Eye (tissue), 1 donor: ENCODE results near the gene MTPN.

Source experiments
- DNase-seq: peaks from one replicate; pipeline ENCODE4 v3.0.0-alpha.2; 2015

Gene MTPN

DNA sequence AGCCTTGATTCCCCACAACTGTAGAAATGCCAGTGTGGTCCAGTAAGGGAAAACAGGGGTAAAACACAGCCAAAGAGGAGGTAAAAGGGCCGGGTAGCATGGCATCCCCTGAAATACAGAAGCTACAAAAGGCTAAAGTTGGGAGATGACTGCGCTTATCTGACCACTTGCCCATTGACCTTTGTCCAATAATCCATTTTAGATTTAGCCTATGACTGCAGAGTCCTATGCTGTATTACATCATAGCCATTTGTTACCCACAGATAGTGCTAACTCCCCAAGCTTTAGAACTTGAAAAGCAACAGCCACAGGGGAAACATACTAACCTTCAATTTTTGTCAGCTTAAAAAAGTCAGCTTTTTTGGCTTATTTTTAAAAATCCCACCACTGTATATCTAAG lies 26.2 kb downstream of the MTPN start:
- no peak for DNase-seq

DNA sequence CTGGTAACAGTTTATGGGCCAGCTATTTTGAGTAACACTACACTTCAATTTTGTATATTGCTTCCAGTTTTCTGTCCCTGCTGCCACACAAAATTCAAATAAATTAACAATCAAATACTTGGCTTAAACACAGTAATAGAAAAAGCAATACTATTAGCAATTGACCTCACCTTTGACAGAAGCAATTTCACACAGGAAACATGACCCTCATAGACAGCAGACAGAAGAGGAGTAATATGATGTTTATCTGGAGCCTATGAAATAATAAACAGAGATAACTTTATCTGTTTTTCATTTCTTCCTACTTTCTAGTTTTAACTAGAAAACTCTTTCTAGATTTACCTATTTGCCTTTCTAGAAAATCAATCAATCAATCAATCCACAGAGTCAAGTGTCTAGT lies 26.7 kb downstream of the MTPN start:
- no peak for DNase-seq

DNA sequence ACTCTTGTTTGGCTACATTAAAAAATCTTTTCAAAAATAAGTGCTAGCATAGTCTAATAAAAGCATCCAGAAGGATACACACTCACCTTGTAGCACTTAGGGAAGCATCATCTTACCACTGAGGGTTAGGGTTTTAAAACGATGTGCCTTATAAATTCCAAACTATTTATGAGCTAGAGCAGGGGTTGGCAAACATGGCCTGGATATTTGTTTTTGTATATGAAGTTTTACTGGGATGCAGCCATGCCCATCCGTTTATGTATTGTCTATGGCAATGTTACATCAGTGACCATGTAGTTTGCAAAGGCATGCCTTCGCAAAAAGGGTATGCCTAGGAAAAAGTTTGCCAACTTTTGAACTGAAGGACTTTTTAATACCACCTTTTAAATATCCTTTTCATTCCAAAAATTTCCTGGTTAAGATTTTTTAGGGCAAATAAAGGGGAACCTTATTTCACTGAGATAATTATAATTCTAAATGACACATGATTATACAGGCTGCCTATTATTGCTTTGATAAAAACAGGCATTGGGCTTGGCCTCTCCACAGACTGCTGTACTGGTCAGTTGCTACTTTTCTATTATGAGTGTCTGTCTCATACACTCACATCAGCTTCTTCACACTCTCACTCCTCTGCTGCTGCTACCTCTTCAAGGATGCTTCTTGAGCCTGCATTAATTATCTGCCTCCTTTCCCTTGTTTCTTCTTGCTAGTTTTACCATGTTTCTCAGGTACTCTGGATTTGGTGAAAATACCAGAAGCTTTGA lies 30.7 kb downstream of the MTPN start:
- no peak for DNase-seq

DNA sequence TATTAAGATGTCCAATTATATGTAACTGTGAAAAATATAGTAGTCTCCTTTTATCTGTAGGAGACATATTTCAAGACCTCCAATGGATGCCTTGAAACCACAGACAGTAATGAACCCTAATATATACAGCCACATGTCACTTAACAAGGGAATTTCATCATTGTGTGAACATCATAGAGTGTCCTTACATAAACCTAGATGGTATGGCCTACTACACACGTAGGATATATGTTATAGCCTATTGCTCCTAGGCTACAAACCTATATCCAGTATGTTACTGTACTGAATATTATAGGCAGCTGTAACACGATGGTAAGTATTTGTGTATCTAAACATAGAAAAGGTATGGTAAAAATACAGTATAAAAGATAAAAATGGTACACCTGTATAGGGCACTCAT lies 32.4 kb downstream of the MTPN start:
- DNase-seq, result no peak

DNA sequence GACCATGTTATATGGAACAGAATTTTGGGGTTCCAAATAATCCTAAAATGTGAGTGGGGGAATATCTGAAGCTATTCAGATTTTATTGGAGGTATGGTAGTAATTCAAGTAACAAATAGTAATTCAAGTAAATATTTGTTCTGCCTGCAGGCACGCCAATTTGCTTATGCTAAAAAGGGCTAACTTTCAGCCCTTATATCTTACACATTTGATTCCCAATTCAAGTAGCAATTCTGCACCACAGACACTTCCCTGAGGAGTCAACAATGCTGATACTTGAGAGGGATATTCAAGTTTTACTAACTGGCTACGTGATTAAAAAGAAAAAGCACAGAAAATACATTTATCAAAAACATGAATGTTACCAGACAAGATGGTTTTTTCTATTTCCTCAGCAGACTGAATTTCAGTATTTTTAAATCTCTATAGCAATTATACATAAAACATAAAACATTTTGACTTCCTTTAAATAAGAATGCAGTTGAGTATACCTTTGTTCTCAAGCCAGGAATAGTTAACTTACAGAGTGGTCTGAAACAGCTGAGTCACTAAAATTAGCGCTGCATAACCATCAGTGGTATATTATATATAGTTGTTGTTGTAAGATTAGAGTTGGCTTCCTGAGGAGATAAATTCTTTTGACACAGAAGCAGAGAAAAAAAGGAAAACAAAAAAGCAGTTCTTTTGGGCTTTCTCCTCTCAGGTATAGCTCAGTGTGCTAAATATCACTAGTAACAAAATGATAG lies 33.9 kb downstream of the MTPN start:
- no peak for DNase-seq

DNA sequence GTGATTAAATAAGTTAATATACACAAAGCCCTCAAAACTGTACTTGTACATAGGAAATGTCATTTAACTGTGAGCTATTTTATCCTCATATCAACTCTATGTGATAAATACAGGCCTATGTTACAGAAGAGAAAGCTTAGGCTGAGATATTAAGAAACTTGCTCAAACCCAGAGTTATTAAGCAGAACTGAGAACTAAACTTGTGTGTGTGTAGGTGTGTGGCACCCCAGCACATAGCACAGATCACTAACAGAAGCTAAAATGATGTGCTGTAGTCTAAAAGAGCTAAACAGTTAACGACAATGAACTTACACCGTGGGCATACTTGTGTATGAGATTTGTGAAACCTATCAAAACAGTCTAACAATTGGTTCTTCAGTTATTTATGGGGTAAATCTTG lies 34.5 kb downstream of the MTPN start:
- no peak for DNase-seq

DNA sequence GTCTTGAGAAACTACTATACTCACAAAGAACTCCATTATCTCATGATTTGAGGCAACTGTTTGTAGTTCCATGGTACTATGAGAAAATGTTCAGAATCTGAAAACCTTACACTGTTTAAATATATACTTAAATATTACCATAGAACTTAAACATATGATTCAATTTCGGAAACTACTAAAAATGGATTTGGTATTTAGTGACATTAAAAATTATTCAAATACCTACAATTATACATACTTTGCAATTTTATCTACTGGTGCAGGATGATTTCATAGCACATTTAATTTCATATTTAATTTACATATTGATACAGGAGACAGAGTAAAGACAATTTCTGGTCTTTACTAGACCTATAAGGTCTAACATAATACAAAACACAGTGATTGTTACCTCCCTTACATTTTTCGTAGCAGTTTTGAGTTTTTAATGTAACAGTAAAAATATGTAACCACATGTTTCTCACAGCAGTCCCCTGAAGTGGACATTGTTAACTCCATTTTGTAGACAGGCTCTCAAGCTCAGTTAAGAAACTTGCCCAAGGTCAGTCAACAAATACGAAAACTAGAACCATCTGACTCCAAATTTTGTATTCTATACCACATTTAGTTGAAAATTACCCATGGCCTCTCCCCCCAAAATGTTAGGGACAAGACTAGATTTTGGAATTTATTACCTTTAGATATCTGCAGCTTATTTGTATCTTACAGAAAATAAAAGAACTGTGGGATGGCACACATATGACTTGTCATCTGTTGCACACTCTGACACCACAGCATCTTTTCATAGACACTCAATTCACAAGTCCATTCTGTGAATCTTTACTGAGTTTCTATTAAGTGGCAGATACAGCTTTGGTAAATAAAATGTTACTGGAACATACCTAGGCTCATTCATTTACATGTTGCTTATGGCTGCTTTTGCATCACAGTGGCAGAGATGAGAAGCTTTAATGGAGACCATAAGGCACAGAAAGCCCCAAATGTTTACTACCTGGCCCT lies 36.8 kb downstream of the MTPN start:
- no peak for DNase-seq

DNA sequence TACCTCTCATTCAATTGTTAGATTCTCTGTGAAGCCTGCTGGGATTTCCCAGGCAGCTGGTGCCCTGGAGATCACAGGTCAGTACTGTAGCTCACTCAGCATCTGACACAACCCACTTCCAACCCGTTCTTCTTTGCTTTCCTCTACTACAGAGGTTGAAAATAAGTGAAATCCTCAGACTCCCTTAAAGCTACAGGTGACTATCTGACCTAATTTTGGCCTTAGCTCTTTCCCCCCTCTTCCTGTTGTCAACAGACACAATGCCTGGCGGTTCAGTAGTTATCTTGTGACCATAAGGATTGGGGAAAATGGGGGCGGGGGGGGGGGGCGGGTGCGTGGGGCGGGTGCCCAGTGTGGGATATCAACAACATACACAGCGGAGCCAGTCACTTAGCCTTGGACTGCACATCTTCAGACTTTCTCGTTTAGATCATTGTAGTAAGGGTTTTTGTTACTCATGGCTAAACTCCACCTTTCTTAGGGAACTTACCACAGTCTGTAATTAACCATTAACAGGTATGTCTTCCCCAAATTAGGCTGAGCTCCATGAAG lies 37.8 kb downstream of the MTPN start:
- peak; percentile 39 for DNase-seq

DNA sequence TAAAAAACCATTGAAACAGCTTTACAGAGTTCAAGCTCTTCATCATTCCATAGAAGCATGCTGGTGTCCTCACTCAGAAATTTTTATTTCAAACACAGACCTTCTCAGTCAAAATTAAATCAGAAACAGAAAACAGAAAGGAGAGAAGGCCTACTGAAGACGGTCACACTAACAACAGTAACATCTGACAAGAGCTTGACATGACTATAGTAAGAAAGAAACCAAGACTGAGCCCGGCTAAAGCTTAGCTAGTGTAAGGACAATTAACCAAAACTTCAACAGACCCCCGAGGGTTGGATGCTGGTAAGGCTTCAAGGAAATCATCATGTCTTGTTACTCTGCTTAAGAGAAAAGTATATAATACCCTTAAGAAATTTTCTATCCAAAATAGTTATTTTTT lies 38.6 kb downstream of the MTPN start:
- no peak for DNase-seq

DNA sequence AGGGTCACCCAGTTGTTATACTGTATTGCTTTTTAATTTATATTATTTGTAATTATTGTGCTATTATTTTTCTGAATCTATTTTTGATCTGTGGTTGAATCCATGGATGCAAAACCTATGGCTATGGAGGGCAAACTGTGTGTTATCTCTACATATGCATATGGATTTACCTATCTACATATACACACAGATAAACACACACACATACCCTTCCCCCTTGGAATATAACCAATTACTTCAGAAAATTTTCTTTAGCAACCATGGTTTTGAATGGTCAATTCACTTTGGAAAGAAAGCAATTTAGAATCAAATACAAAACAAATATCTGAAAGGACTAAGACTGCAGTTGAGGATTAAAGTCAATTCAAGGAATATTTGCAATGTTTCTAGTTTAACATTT lies 39.1 kb downstream of the MTPN start:
- DNase-seq, result no peak

DNA sequence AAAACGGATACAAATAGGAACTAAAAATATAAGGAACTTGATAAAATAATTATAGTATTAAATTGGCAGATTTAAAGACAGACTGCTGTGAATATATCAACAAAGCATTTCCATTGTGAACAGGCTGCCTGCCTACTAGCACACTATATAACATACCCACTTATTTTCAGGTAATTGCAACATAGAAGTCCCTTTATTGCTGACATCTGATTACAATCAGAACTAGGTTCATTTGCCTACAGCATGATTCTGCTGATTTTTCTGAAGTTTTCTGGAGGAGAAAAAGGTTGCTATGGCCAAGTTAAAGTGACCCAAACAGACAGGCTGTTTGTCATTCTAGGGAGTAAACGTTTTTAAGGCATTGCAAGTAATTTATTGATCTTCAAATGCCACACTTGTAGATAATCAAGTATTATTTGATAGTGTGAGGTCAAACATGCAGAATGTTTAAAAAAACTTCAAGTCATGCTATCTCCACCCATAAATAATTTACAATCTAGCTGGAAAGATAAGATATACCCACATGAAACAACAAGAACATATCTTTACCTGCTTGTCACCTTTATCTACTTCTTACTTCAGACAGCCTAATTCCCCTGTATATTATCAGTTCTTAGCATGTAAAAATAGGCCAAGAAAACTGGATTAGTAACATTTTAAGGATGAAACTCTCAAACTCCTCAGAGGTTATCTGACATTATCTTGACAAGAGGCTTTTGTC lies 40.5 kb downstream of the MTPN start:
- no peak for DNase-seq

DNA sequence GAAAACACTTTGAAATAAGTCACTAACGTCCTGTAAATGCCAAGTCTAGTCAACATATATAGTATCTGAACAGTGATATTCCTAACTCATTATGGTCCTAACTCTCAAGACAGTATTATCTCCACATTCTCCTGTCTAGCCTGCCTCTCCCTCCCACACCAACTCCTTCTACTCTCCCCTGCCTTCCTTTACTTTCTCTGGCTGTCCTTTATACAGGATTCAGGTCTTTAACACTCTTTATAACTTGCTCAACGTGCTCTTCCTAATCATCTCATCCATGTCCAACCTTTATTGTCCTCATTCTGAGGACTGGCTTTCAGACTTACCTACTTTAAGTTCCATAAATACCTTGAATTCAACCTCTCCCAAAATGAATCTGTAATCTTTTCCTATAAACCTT lies 42.5 kb downstream of the MTPN start:
- DNase-seq, result no peak

DNA sequence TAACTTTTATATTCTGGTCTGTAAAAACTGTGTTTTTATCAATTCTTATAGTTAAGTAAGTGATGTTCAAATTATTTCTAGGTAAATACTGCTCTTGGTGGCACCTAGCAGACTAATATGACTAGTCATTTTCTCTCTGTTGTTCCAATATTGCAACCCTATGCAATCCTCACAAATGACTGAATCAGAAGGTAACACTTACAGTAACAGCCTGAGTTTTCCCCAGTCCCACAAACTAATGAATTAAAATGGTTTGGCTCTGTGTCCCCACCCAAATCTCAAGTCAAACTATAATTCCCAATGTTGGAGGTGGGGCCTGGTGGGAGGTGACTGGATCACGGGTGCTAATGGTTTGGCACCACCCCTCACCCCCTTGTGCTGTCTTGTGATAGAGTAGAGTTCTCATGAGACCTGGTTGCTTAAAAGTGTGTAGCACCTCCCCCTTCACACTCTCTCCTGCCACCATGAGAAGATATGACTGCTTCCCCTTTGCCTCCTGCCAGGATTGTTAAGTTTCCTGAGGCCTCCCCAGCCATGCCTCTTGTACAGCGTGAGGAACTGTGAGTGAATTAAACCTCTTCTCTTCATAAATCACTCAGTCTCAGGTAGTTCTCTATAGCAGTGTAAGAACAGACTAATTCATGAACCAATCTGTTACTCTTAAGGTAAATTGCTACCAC lies 43.5 kb downstream of the MTPN start:
- no peak for DNase-seq

DNA sequence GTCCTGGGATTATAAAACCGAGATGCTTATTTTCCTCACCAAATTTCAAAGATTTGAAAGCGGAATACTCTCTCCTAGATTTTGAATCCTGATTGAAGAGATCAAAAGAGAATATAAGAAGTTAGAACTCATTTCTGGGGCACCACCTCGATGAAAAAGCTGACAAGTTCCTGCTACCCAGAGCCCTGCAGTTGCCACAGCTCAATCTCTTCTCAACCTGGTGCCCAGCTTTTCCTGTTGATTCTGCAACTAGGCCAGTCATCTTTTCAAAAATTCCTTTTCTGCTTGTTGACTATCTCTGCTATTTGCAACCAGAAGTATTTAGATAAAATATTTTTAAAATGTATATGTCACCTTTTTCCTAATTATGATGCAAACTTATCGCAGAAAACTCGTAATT lies 45.0 kb downstream of the MTPN start:
- no peak for DNase-seq

DNA sequence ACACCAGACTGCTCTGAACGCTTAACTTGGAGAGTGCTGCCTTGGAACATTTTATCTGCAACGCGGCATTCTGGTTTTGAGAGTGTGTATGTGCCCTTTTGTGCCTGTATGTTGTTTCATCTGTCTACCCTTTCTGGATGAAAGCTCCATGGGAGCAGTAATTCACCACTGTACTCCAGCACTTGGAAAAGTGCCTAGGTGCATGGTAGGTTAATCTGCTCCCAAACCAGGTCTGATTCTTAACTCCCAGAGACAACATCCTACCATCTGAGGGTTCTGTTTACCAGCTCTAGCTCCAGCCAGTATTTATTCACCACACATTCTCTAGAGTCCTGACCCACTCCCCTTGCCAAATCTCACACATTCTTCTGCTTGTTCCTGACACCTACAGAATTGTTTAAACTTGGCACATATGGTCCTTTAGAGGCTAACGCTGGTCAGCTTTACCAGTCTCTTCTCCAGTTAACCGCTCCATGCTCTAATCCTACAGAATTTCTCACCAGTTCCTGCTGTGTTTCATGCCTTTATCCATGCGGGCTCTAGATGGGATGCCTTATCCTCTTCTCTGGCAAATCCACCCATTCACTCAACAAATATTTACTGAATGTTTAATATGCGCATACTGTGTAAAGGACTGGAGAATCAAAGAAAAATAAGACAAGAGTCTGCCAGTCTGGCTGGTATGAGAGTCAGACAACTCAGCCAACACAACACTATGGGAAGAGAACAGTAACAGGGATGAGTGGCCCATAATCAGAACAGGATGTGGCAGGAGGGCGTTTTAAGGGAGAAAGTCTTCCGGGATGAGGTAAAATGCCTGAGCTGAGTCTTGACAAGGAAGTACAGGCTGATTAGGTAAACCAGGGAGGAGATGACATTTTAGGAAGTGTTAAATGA lies 46.3 kb downstream of the MTPN start:
- DNase-seq, result no peak

DNA sequence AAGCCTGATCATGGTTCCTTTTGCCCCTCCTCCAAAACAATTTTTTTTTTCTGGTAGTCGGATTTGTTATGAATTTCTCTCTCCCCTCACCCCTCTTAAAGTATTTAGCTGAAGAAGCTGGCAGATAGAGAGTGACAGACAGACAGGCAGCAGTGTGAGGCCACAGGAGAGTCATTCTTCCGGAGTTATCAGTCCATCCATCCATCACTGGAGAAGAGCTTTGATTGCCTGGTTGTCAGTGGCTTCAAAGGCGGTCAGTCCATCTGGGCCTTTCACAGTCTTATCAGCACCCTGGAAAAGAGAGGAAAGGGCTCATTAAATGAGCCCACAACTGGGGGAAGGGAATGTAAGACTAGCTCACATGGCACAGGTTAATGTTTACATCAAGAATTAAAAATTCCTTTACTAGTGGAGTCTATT lies 47.4 kb downstream of the MTPN start:
- DNase-seq, result no peak

DNA sequence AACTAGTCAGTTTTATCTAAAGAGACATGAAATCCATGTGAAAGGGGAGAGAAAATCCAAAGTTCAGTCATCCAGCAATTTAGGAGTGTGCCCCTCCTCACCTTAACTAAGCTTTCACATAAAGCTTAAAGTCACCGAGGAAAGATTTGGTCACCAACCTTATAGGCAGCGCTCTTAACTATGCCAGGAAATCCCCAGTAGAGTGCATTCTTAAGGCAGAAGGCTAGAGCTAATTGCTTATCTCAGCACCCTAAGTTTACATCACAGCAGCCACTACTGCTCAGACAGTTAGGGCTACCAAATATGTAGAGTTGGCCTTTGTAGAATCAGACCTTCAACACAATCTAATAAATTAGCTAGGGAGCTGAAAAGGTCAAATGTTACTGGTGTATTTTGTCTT lies 47.9 kb downstream of the MTPN start:
- no peak for DNase-seq

DNA sequence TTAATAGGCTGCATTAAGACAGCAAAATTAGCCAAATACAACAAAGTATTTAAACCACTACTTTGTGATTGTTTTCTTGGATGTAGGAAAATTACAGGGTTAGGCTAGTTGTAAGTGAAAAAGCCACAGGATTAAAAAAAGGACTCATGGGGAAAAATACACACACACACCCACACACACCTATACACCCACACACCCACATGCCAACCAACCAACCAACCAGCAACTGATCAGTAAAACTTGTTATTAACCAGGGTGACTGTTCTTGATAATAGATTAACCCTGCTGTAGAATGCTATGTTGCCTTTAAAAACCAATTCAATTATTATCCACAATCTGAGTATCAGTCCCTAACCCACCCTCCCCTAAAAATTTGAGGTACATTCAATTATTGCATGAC lies 49.0 kb downstream of the MTPN start:
- DNase-seq, result no peak

DNA sequence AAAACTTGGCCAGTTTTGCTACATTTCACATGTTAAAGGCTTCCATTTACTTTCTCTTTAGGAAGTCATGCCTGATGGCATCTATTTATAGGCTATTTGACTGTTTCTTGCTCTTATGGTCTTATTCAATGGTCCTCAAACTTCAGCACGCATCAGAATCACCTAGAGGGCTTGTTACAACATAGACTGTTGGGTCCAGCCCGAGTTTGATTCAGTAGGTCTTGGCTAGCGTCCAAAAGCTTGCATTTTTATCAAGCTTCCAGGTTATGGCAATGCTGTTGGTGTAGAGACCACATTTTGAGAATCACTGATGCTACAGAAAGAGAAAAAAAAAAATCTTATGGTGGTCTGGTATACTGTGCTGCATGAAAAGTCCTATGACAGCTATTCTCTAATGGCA lies 51.9 kb downstream of the MTPN start:
- DNase-seq, result no peak

DNA sequence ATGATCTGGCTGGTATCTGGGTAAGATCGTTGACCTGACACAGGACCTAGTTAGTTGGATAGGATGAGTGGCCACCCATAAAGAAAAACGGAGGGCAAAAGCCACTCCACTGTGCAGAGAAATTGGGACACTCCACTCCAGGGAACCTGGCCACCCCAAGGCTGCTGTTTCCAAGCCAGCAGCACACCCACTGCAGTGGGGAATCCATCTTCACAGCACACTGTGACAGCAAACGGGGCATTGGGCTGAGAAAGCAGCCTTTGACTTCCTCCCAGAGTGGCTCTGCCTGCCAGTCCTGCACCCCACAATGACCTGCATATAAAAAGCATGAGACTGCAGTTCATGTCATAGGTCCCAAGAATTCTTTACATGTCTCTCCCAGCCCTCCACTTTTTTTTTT lies 52.9 kb downstream of the MTPN start:
- DNase-seq, result no peak

DNA sequence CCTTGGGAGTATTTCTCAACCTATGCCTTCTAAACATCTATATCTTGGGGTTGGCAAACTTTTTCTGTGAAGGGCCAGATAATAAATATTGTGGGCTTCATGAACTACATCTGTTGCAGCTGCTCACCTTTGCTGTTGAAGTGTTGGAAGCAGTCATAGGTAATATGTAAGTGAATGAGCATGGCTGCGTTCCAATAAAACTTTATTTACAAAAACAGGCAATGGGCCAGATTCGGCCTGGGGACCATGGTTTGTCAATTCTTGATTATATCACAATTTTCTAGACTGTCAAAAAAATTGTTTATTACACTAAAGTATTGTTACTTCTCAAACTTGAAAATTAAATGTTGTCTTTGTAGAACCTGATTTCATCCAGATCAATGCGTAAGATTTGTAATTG lies 54.9 kb downstream of the MTPN start:
- DNase-seq, result no peak
